Measurements from ENCODE around the gene KLHDC9. TPM values are rescaled to one million over a fixed set of nuclear protein-coding genes. Genes with fewer than 3 reads are reported as not detected.

KLHDC9 gene
- total and polyA plus RNA-seq, 2 donors from 2014 or later: 21.9 to 32.2 TPM

GRCh38 chr1:161070761-161071160, 27.4 kb upstream of the KLHDC9 start:
- H3K9ac ChIP-seq (ENCODE audit: low read length in 3 of 3): no peak overlapping the region
- no peak for TF ChIP-seq CTCF (IDR thresholded peaks at IDR 0.05; ENCODE audit: borderline replicate concordance, extremely low read depth, insufficient read depth)
- no peak overlapping the region for H3K27ac ChIP-seq (ENCODE audit: low read depth in 2 of 2, low read length in 2 of 2)
- DNase-seq (no peak), FAIRE-seq (no peak)
- H3K4me3 ChIP-seq (ENCODE audit: low read length in 3 of 3): no peak overlapping the region
- H3K36me3 ChIP-seq (ENCODE audit: control insufficient read depth in 2 of 3, insufficient read depth in 3 of 3, low read length in 3 of 3): peaks cover 0 to 3% (median 0%) of the 10 kb centered on the region in 3 donors
- no peaks in the 10 kb centered on the region for H3K9me3 ChIP-seq (ENCODE audit: control insufficient read depth in 2 of 3, insufficient read depth in 1 of 3, low read length in 3 of 3)
- H3K27me3 ChIP-seq (ENCODE audit: control insufficient read depth, insufficient read depth, low read length): no peaks in the 10 kb centered on the region
- no peaks in the 10 kb centered on the region for H3K4me1 ChIP-seq (ENCODE audit: control insufficient read depth in 2 of 3, insufficient read depth in 2 of 3, low read depth in 1 of 3, low read length in 3 of 3)
- intact Hi-C loops (cut with DNase I): no loop called here

DNA sequence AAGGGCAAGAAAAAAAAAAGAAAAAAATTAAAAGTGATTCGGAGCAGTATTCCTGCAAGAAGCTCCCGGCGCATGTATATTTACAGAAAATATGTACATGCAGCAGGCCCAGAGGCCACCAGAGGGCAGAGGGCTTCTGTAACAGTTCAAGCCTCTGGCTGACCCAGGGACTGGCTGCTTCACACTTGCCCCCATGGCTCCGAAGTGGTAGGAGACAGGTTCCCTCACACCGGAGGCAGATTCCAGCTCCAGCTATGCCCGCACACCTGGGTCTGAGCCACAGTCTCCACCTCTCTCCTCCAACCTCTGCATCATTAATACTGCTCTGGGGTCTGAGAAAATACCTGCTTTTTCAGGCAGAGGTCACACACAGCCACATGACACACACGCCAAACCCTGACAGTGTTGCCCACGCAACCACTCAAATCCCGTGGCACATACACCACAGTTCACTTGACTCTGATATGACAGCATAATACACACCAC, 26.2 kb upstream of the KLHDC9 start:
- no peak overlapping the region for H3K27ac ChIP-seq (ENCODE audit: low read depth in 2 of 2, low read length in 2 of 2)
- peak in 1 of 5 donors; percentile 12 for DNase-seq

DNA sequence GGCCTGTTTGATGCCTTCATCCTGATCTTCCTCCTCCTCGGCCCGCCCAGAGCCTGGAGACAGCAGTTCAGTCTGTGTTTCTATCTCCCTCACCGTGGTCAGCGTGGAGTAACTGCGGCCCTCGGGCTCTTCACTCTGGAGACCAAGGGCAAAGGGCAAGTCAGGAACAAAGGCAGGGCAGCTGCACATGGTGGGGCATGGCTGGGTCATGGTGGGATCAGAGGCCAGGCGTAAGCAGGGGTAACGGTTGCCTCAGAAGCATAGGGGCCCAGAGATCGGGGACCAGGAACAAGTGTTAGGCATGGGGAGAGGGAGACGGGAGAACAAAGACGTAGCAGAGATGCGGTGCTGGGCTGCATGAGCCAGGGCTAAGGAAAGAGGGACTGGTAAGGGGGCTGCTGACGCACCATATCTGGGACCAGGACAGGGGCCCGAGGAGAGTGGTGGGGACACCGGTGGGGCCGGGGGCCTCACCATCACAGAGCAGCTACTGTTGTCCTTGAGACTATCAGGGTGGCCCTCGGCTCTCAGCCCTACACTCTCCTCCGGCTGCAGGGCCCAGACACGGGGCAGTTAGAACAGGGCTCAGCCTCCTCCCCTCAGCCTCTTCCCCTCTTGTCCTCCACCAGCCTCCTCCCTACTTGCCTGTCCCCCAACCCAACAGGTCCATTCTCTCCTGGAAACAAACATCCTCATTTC, 25.3 kb upstream of the KLHDC9 start:
- Histone ChIP-seq H3K27ac (ENCODE audit: low read depth in 2 of 2, low read length in 2 of 2) (no peak overlapping the region), H3K9ac (ENCODE audit: low read length in 3 of 3) (no peak overlapping the region), H3K36me3 (ENCODE audit: control insufficient read depth in 2 of 3, insufficient read depth in 3 of 3, low read length in 3 of 3) (peaks cover 0 to 3% (median 0%) of the 10 kb centered on the region in 3 donors), H3K4me1 (ENCODE audit: control insufficient read depth in 2 of 3, insufficient read depth in 2 of 3, low read depth in 1 of 3, low read length in 3 of 3) (no peaks in the 10 kb centered on the region), H3K27me3 (ENCODE audit: control insufficient read depth, insufficient read depth, low read length) (no peaks in the 10 kb centered on the region), H3K9me3 (ENCODE audit: control insufficient read depth in 2 of 3, insufficient read depth in 1 of 3, low read length in 3 of 3) (no peaks in the 10 kb centered on the region), H3K4me3 (ENCODE audit: low read length in 3 of 3) (no peak overlapping the region)
- intact Hi-C loops (cut with DNase I): no loop called here
- TF ChIP-seq CTCF (IDR thresholded peaks at IDR 0.05; ENCODE audit: borderline replicate concordance, extremely low read depth, insufficient read depth): no peak
- FAIRE-seq: no peak
- no peak for DNase-seq

More for the DNA sequence above, 26.2 kb upstream of the KLHDC9 start:
- Histone ChIP-seq H3K36me3 (ENCODE audit: control insufficient read depth in 2 of 3, insufficient read depth in 3 of 3, low read length in 3 of 3) (peaks cover 0 to 3% (median 0%) of the 10 kb centered on the region in 3 donors), H3K9ac (ENCODE audit: low read length in 3 of 3) (no peak overlapping the region), H3K4me1 (ENCODE audit: control insufficient read depth in 2 of 3, insufficient read depth in 2 of 3, low read depth in 1 of 3, low read length in 3 of 3) (no peaks in the 10 kb centered on the region), H3K4me3 (ENCODE audit: low read length in 3 of 3) (no peak overlapping the region), H3K9me3 (ENCODE audit: control insufficient read depth in 2 of 3, insufficient read depth in 1 of 3, low read length in 3 of 3) (no peaks in the 10 kb centered on the region), H3K27me3 (ENCODE audit: control insufficient read depth, insufficient read depth, low read length) (no peaks in the 10 kb centered on the region)
- intact Hi-C loops (cut with DNase I): no loop called here
- FAIRE-seq: no peak
- TF ChIP-seq CTCF (IDR thresholded peaks at IDR 0.05; ENCODE audit: borderline replicate concordance, extremely low read depth, insufficient read depth): peak; percentile 44
